ENCODE data around the gene ME3. TPM values are rescaled to one million over a fixed set of nuclear protein-coding genes. Genes with fewer than 3 reads are reported as not detected.
"Not testable (repeated sequence)": the region's sequence is repeated elsewhere in the genome, so short reads cannot be mapped to it uniquely, and the experiment has no call there.

ME3 gene
- total RNA-seq, 1 experiment from 2014 or later, result 0.30 TPM

- no peak for TF ChIP-seq CBX3 (IDR thresholded peaks at IDR 0.05; ENCODE audit: low read depth)
- no peak for TF ChIP-seq ZNF274 (IDR thresholded peaks at IDR 0.05; ENCODE audit: low read depth, low read length)
- no peaks in the 10 kb centered on the region for H3K4me1 ChIP-seq (ENCODE audit: control insufficient read depth in 1 of 2, insufficient read depth in 2 of 2, low read length in 2 of 2)
- H3K27ac ChIP-seq (ENCODE audit: low read depth, low read length), result no peak overlapping the region
- ATAC-seq (no peak), DNase-seq (ENCODE audit: low read depth, low spot score) (no peak)
- ChIA-PET CTCF (interaction anchor here (1.7 kb wide), 1 partner anchor 563 kb away, joined by 3 read pairs; the partner anchor contains the start of gene CCDC83), POLR2A (no interaction called here), RAD21 (ENCODE audit: low non-redundant PET in 1 of 2, low total read pairs in 2 of 2, uncharacterized antibody in 2 of 2, unreplicated experiment in 2 of 2) (no interaction called here)
- H3K36me3 ChIP-seq (ENCODE audit: control insufficient read depth in 1 of 2, insufficient read depth in 2 of 2, low read length in 2 of 2), result no peaks in the 10 kb centered on the region
- no peaks in the 10 kb centered on the region for H4K20me1 ChIP-seq (ENCODE audit: insufficient read depth)
- no TSS peak for BruUV-seq (replicated peaks)
- intact Hi-C loops (cut with micrococcal nuclease), result loop anchor here (5.0 to 10.0 kb wide), 2 partner anchors 563 to 821 kb away; partner anchors contain the start of gene CCDC83
- H3K27me3 ChIP-seq (ENCODE audit: insufficient read depth, low read length), result no peaks in the 10 kb centered on the region
- no peak overlapping the region for H3K4me3 ChIP-seq (replicated peaks in 1 of 2; ENCODE audit: low read depth in 1 of 2, low read length in 2 of 2)
- H3K9ac ChIP-seq (ENCODE audit: low read length), result no peak overlapping the region
- no peak overlapping the region for H3K4me2 ChIP-seq (ENCODE audit: low read length)
- H2AFZ ChIP-seq (ENCODE audit: low read depth, low read length, poor library complexity, severe bottlenecking), result no peak overlapping the region
- H3K9me3 ChIP-seq (ENCODE audit: control insufficient read depth in 1 of 2, insufficient read depth in 1 of 2, low read depth in 1 of 2, low read length in 2 of 2), result no peaks in the 10 kb centered on the region
- no peaks in the 10 kb centered on the region for H3K79me2 ChIP-seq (ENCODE audit: insufficient read depth, low read length)
- H3K9me2 ChIP-seq (ENCODE audit: insufficient read depth), result no peaks in the 10 kb centered on the region
These were observed 254.3 kb downstream of the ME3 start for GRCh38 chr11:86418106-86418505.

- H3K79me2 ChIP-seq (ENCODE audit: insufficient read depth, low read length); H3K9me2 ChIP-seq (ENCODE audit: insufficient read depth); ATAC-seq: not testable (repeated sequence)
These were observed 255.5 kb downstream of the ME3 start for GRCh38 chr11:86416951-86417350.

GRCh38 chr11:86416494-86416893 lies 255.9 kb downstream of the ME3 start:
- intact Hi-C loops (cut with micrococcal nuclease), result loop anchor here (5.0 to 10.0 kb wide), 2 partner anchors 562 to 819 kb away; partner anchors contain the start of gene CCDC83

More at GRCh38 chr11:86416951-86417350, 255.5 kb downstream of the ME3 start:
- H2AFZ ChIP-seq (ENCODE audit: low read depth, low read length, poor library complexity, severe bottlenecking); RAD21 ChIA-PET (ENCODE audit: low non-redundant PET in 1 of 2, low total read pairs in 2 of 2, uncharacterized antibody in 2 of 2, unreplicated experiment in 2 of 2); H3K4me1 ChIP-seq (ENCODE audit: control insufficient read depth in 1 of 2, insufficient read depth in 2 of 2, low read length in 2 of 2); H3K36me3 ChIP-seq (ENCODE audit: control insufficient read depth in 1 of 2, insufficient read depth in 2 of 2, low read length in 2 of 2); DNase-seq (ENCODE audit: low read depth, low spot score); H3K4me2 ChIP-seq (ENCODE audit: low read length); H3K9me3 ChIP-seq (ENCODE audit: control insufficient read depth in 1 of 2, insufficient read depth in 1 of 2, low read depth in 1 of 2, low read length in 2 of 2); H3K27ac ChIP-seq (ENCODE audit: low read depth, low read length); POLR2A ChIA-PET; BruUV-seq (replicated peaks); CTCF ChIA-PET; H3K9ac ChIP-seq (ENCODE audit: low read length); H3K4me3 ChIP-seq (replicated peaks in 1 of 2; ENCODE audit: low read depth in 1 of 2, low read length in 2 of 2); H4K20me1 ChIP-seq (ENCODE audit: insufficient read depth); H3K27me3 ChIP-seq (ENCODE audit: insufficient read depth, low read length): not testable (repeated sequence)
- intact Hi-C loops (cut with micrococcal nuclease), result loop anchor here (5.0 to 10.0 kb wide), 2 partner anchors 562 to 820 kb away; partner anchors contain the start of gene CCDC83

More at GRCh38 chr11:86416494-86416893, 255.9 kb downstream of the ME3 start:
- Histone ChIP-seq H2AFZ (ENCODE audit: low read depth, low read length, poor library complexity, severe bottlenecking) (no peak overlapping the region), H3K36me3 (ENCODE audit: control insufficient read depth in 1 of 2, insufficient read depth in 2 of 2, low read length in 2 of 2) (no peaks in the 10 kb centered on the region), H3K9me2 (ENCODE audit: insufficient read depth) (no peaks in the 10 kb centered on the region), H3K27ac (ENCODE audit: low read depth, low read length) (no peak overlapping the region), H3K27me3 (ENCODE audit: insufficient read depth, low read length) (no peaks in the 10 kb centered on the region), H3K4me3 (replicated peaks in 1 of 2; ENCODE audit: low read depth in 1 of 2, low read length in 2 of 2) (no peak overlapping the region), H3K9me3 (ENCODE audit: control insufficient read depth in 1 of 2, insufficient read depth in 1 of 2, low read depth in 1 of 2, low read length in 2 of 2) (no peaks in the 10 kb centered on the region), H4K20me1 (ENCODE audit: insufficient read depth) (no peaks in the 10 kb centered on the region), H3K4me1 (ENCODE audit: control insufficient read depth in 1 of 2, insufficient read depth in 2 of 2, low read length in 2 of 2) (no peaks in the 10 kb centered on the region), H3K79me2 (ENCODE audit: insufficient read depth, low read length) (no peaks in the 10 kb centered on the region), H3K9ac (ENCODE audit: low read length) (no peak overlapping the region), H3K4me2 (ENCODE audit: low read length) (no peak overlapping the region)
- ATAC-seq (no peak), DNase-seq (ENCODE audit: low read depth, low spot score) (no peak)
- POLR2A ChIA-PET, result no interaction called here
- CTCF ChIA-PET, result no interaction called here
- no TSS peak for BruUV-seq (replicated peaks)
- no peak for TF ChIP-seq JUND (IDR thresholded peaks at IDR 0.05)
- TF ChIP-seq ELF1 (IDR thresholded peaks at IDR 0.05; ENCODE audit: borderline replicate concordance, low read depth), result no peak
- no peak for TF ChIP-seq REST (IDR thresholded peaks at IDR 0.05; ENCODE audit: low read depth)
- TF ChIP-seq SP1 (IDR thresholded peaks at IDR 0.05; ENCODE audit: low read depth), result no peak
- TF ChIP-seq TCF7L2 (IDR thresholded peaks at IDR 0.05; ENCODE audit: borderline replicate concordance, extremely low read depth, insufficient read depth, insufficient read length), result no peak
- no peak for TF ChIP-seq POLR2A (IDR thresholded peaks at IDR 0.05; ENCODE audit: borderline replicate concordance, extremely low read depth, insufficient read depth, insufficient read length)
- TF ChIP-seq YY1 (IDR thresholded peaks at IDR 0.05; ENCODE audit: extremely low read depth, insufficient replicate concordance, low read depth, low read length), result no peak
- RAD21 ChIA-PET (ENCODE audit: low non-redundant PET in 1 of 2, low total read pairs in 2 of 2, uncharacterized antibody in 2 of 2, unreplicated experiment in 2 of 2), result no interaction called here

Data from HCT116 (cell line).